HCT116 (cell line): Measurements from ENCODE around the gene ARHGAP8.

Source experiments
- ELF1 ChIP-seq: IDR thresholded peaks from 2 replicates; pipeline ENCODE4 v1.6.1; 2012; ENCODE audit warnings: low read depth, borderline replicate concordance
- EZH2 ChIP-seq: fragments of 200-600 bp; sonication (generic); IDR thresholded peaks from 2 replicates; pipeline ENCODE4 v1.6.1; 2017; ENCODE audit warnings: antibody characterized with exemption, mixed run types
- JUND ChIP-seq: IDR thresholded peaks from 2 replicates; pipeline ENCODE4 v1.6.1; 2012
- POLR2A ChIP-seq: IDR thresholded peaks from 2 replicates; pipeline ENCODE4 v1.7.0; 2011; ENCODE audit warnings: borderline replicate concordance; ENCODE audit not compliant: insufficient read depth, insufficient read length; ENCODE audit errors: extremely low read depth
- POLR2AphosphoS5 ChIP-seq: IDR thresholded peaks from 2 replicates; pipeline ENCODE4 v1.6.1; 2011; ENCODE audit warnings: mild to moderate bottlenecking, low read depth, low read length, moderate library complexity
- RAD21 ChIP-seq: IDR thresholded peaks from 2 replicates; pipeline ENCODE4 v1.6.1; 2012; ENCODE audit warnings: low read depth, mild to moderate bottlenecking
- TCF7L2 ChIP-seq: IDR thresholded peaks from 2 replicates; pipeline ENCODE4 v1.7.0; 2011; ENCODE audit warnings: borderline replicate concordance, inconsistent platforms; ENCODE audit not compliant: insufficient read depth, insufficient read length; ENCODE audit errors: extremely low read depth
- YY1 ChIP-seq: IDR thresholded peaks from 2 replicates; pipeline ENCODE4 v1.6.1; 2011; ENCODE audit warnings: low read length, low read depth, moderate library complexity, mild to moderate bottlenecking; ENCODE audit not compliant: insufficient replicate concordance; ENCODE audit errors: extremely low read depth
- TF ChIP-seq, protein P1 (sequence below), 3 experiments: fragments of 200-600 bp in 1 of 3; sonication (generic) in 1 of 3; IDR thresholded peaks in 2 of 3; conservative IDR thresholded peaks in 1 of 3; 2 replicates each; pipeline ENCODE4 v1.5.1; 2012 to 2017; ENCODE audit warnings: low read depth in 2 of 3, low read length in 2 of 3, antibody characterized with exemption in 1 of 3, borderline replicate concordance in 1 of 3, control low read depth in 1 of 3, mild to moderate bottlenecking in 1 of 3, mixed read lengths in 1 of 3, mixed run types in 1 of 3, moderate library complexity in 1 of 3; ENCODE audit not compliant: insufficient read depth in 1 of 3
- TF ChIP-seq, protein P2 (sequence below): IDR thresholded peaks from 2 replicates; pipeline ENCODE4 v1.6.1; 2011; ENCODE audit warnings: mild to moderate bottlenecking, low read length, moderate library complexity; ENCODE audit not compliant: insufficient replicate concordance; ENCODE audit errors: extremely low read depth
- TF ChIP-seq, protein P3 (sequence below): IDR thresholded peaks from 2 replicates; pipeline ENCODE4 v1.6.1; 2012

DNA sequence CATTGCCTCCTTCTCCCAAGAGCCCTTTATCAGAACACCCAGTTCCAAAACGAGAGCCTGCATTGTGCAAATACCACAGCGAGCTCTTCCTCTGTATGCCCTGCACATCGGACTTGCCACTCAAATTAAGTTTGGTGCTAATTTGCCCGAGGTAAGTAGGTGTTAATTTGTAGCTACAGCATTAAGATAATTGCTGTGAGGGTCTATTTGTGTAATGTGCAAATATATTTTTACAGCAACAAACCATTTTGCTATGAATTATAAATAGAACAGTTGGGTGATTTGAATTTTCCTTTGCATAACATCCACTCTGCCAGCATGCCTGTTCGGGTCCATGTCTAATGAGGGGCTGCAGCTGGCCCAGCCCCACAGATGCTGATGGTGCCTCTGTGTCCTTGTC, 8.1 kb downstream of the ARHGAP8 start:
- no peak for TF ChIP-seq ELF1
- no peak for TF ChIP-seq EZH2
- no peak for TF ChIP-seq POLR2A
- TF ChIP-seq, protein P1, sequence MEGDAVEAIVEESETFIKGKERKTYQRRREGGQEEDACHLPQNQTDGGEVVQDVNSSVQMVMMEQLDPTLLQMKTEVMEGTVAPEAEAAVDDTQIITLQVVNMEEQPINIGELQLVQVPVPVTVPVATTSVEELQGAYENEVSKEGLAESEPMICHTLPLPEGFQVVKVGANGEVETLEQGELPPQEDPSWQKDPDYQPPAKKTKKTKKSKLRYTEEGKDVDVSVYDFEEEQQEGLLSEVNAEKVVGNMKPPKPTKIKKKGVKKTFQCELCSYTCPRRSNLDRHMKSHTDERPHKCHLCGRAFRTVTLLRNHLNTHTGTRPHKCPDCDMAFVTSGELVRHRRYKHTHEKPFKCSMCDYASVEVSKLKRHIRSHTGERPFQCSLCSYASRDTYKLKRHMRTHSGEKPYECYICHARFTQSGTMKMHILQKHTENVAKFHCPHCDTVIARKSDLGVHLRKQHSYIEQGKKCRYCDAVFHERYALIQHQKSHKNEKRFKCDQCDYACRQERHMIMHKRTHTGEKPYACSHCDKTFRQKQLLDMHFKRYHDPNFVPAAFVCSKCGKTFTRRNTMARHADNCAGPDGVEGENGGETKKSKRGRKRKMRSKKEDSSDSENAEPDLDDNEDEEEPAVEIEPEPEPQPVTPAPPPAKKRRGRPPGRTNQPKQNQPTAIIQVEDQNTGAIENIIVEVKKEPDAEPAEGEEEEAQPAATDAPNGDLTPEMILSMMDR (IDR thresholded peaks at IDR 0.05 in 2 of 3, conservative IDR thresholded peaks at IDR 0.05 in 1 of 3; ENCODE audit: borderline replicate concordance in 1 of 3, insufficient read depth in 1 of 3, low read depth in 2 of 3, low read length in 2 of 3), result no peak
- TF ChIP-seq TCF7L2, result no peak
- no peak for TF ChIP-seq RAD21
- TF ChIP-seq, protein P2, sequence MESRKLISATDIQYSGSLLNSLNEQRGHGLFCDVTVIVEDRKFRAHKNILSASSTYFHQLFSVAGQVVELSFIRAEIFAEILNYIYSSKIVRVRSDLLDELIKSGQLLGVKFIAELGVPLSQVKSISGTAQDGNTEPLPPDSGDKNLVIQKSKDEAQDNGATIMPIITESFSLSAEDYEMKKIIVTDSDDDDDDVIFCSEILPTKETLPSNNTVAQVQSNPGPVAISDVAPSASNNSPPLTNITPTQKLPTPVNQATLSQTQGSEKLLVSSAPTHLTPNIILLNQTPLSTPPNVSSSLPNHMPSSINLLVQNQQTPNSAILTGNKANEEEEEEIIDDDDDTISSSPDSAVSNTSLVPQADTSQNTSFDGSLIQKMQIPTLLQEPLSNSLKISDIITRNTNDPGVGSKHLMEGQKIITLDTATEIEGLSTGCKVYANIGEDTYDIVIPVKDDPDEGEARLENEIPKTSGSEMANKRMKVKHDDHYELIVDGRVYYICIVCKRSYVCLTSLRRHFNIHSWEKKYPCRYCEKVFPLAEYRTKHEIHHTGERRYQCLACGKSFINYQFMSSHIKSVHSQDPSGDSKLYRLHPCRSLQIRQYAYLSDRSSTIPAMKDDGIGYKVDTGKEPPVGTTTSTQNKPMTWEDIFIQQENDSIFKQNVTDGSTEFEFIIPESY, result no peak
- TF ChIP-seq, protein P3, sequence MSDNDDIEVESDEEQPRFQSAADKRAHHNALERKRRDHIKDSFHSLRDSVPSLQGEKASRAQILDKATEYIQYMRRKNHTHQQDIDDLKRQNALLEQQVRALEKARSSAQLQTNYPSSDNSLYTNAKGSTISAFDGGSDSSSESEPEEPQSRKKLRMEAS, result no peak
- TF ChIP-seq YY1, result no peak
- TF ChIP-seq POLR2AphosphoS5, result no peak
- TF ChIP-seq JUND, result no peak
